K562 (cell line): ENCODE measurements around the gene GRK3. TPM values are rescaled to one million over a fixed set of nuclear protein-coding genes. Genes with fewer than 3 reads are reported as not detected.

ENCODE experiments used
- ATAC-seq: fragments of 200-7000 bp; cut with Tn5 transposase; 3 replicates; pipeline ENCODE4 v1.9.1; 2020; ENCODE audit warnings: moderate library complexity
- BruUV-seq: library from RNA; stranded (reverse); fragments of 400-500 nt; replicated peaks from 2 replicates; lab custom pipeline; 2021; lab: Mats Ljungman, UMichigan
- CTCF ChIA-PET: fragments of 300-600 bp; formaldehyde crosslinking; extraction: SDS; loops from one replicate; lab custom pipeline; 2021; ENCODE audit warnings: low intra/inter-chr PET ratio; lab: Yijun Ruan, JAX
- POLR2A ChIA-PET: fragments of 300-600, 350-650 bp; sonication (Branson Sonifier 250); formaldehyde crosslinking; extraction: SDS; loops from one replicate; lab custom pipeline; 2021; ENCODE audit warnings: antibody characterized with exemption, inconsistent platforms; lab: Yijun Ruan, JAX
- DNase-seq, 4 experiments: peaks; one replicate each; pipeline versions ENCODE4 v3.0.0 to v3.0.0-alpha.2; 2011 to 2018; ENCODE audit warnings: low spot score in 3 of 4, mixed read lengths in 3 of 4; ENCODE audit errors: extremely low read depth in 1 of 4
- FAIRE-seq: peaks from 2 replicates; lab custom pipeline; 2011; peaks lifted over from hg19 to GRCh38; lab: Jason Lieb, UNC
- H2AFZ ChIP-seq: 2 replicates; pipeline ENCODE4 v1.6.0; 2011; ENCODE audit warnings: low read depth, low read length, control low read depth, inconsistent platforms
- H3K27ac ChIP-seq: fragments of 200-600 bp; 3 replicates; pipeline ENCODE4 v1.8.0; 2011; ENCODE audit warnings: low read depth, mild to moderate bottlenecking, control low read depth, inconsistent platforms, low read length, moderate library complexity, mixed read lengths; ENCODE audit errors: extremely low read depth
- H3K27me3 ChIP-seq, 2 experiments: fragments of 300-600 bp in 1 of 2; 2 replicates in 1 of 2; 3 replicates in 1 of 2; pipeline versions ENCODE4 v1.6.0 to v1.8.0; 2011; ENCODE audit warnings: inconsistent platforms in 2 of 2, low read length in 2 of 2, mild to moderate bottlenecking in 1 of 2, mixed read lengths in 1 of 2, moderate library complexity in 1 of 2; ENCODE audit not compliant: control insufficient read depth in 2 of 2, insufficient read depth in 2 of 2
- H3K36me3 ChIP-seq: fragments of 300-600 bp; 3 replicates; pipeline ENCODE4 v1.8.0; 2011; ENCODE audit warnings: mild to moderate bottlenecking, low read length, inconsistent platforms; ENCODE audit not compliant: control insufficient read depth, insufficient read depth
- H3K4me1 ChIP-seq, 2 experiments: fragments of 200-600 bp in 1 of 2; replicated peaks in 1 of 2; 2 replicates in 1 of 2; 3 replicates in 1 of 2; pipeline versions ENCODE4 v1.5.1 to v1.8.0; 2011; ENCODE audit warnings: inconsistent platforms in 2 of 2, low read length in 2 of 2, mild to moderate bottlenecking in 1 of 2, mixed read lengths in 1 of 2, moderate library complexity in 1 of 2; ENCODE audit not compliant: control insufficient read depth in 2 of 2, insufficient read depth in 2 of 2
- H3K4me2 ChIP-seq: 2 replicates; pipeline ENCODE4 v1.6.1; 2011; ENCODE audit warnings: low read length, control low read depth, inconsistent platforms, mixed read lengths; ENCODE audit not compliant: insufficient read depth
- H3K4me3 ChIP-seq: fragments of 200-600 bp; sonication (generic), shearing (Covaris generic); 2 replicates; pipeline ENCODE4 v1.5.1; 2016; ENCODE audit warnings: control low read depth, inconsistent platforms
- H3K79me2 ChIP-seq: fragments of 200-600 bp; 3 replicates; pipeline ENCODE4 v1.8.0; 2011; ENCODE audit warnings: low read length, inconsistent platforms; ENCODE audit not compliant: control insufficient read depth, insufficient read depth
- H3K9ac ChIP-seq, 2 experiments: 2 replicates each; pipeline versions ENCODE4 v1.6.0 to v1.6.1; 2011; ENCODE audit warnings: low read depth in 2 of 2, low read length in 2 of 2, control low read depth in 1 of 2, inconsistent platforms in 1 of 2, mild to moderate bottlenecking in 1 of 2, mixed read lengths in 1 of 2; ENCODE audit not compliant: insufficient read depth in 1 of 2
- H3K9me1 ChIP-seq: one replicate; pipeline ENCODE4 v1.6.0; 2011; ENCODE audit warnings: inconsistent platforms, mild to moderate bottlenecking, low read length, moderate library complexity; ENCODE audit not compliant: control insufficient read depth, insufficient read depth
- H3K9me3 ChIP-seq: replicated peaks from 2 replicates; pipeline ENCODE4 v1.5.1; 2011; ENCODE audit warnings: low read depth, low read length, inconsistent platforms; ENCODE audit not compliant: control insufficient read depth, insufficient read depth
- H4K20me1 ChIP-seq: replicated peaks from 2 replicates; pipeline ENCODE4 v1.6.1; 2011; ENCODE audit warnings: low read length, inconsistent platforms, mixed read lengths; ENCODE audit not compliant: control insufficient read depth, insufficient read depth
- ARID3B ChIP-seq: fragments of 250-450 bp; sonication (Bioruptor Pico); IDR thresholded peaks from 2 replicates; pipeline ENCODE4 v1.4.0; 2020; ENCODE audit warnings: borderline replicate concordance
- CAMTA2 ChIP-seq: fragments of 250-450 bp; sonication (Bioruptor Pico); conservative IDR thresholded peaks from 2 replicates; pipeline ENCODE4 v1.5.1; 2022
- CEBPG ChIP-seq, 3 experiments: fragments of 200-800 bp in 1 of 3; sonication (Bioruptor generic) in 1 of 3; sonication (generic) in 1 of 3; formaldehyde crosslinking in 1 of 3; IDR thresholded peaks in 2 of 3; conservative IDR thresholded peaks in 1 of 3; 2 replicates each; pipeline versions ENCODE4 v1.6.1 to v1.8.0; 2016 to 2022; ENCODE audit warnings: missing compliant biosample characterization in 2 of 3, missing genetic modification characterization in 2 of 3, mild to moderate bottlenecking in 1 of 3, missing genetic modification reagents in 1 of 3
- CHCHD3 ChIP-seq: fragments of 250-450 bp; sonication (Bioruptor Pico); IDR thresholded peaks from 2 replicates; pipeline ENCODE4 v2.1.2; 2022; ENCODE audit warnings: mild to moderate bottlenecking
- EGR1 ChIP-seq: fragments of 450-650 bp; conservative IDR thresholded peaks from 2 replicates; pipeline ENCODE4 v1.6.1; 2017; ENCODE audit warnings: mild to moderate bottlenecking
- EP400 ChIP-seq: fragments of 450-650 bp; IDR thresholded peaks from 2 replicates; pipeline ENCODE4 v1.6.1; 2017; ENCODE audit warnings: antibody characterized with exemption, mild to moderate bottlenecking, moderate library complexity
- HNRNPL ChIP-seq: fragments of 200-400 bp; formaldehyde crosslinking; IDR thresholded peaks from 2 replicates; pipeline ENCODE4 v1.6.1; 2017; ENCODE audit warnings: low read depth, mild to moderate bottlenecking, low read length
- HNRNPUL1 ChIP-seq: fragments of 200-400 bp; formaldehyde crosslinking; IDR thresholded peaks from 2 replicates; pipeline ENCODE4 v1.6.1; 2017; ENCODE audit warnings: low read length
- ILF3 ChIP-seq: fragments of 450-650 bp; IDR thresholded peaks from 2 replicates; pipeline ENCODE4 v1.6.1; 2018; ENCODE audit warnings: antibody characterized with exemption, mild to moderate bottlenecking, moderate library complexity, borderline replicate concordance
- KDM1A ChIP-seq, 2 experiments: fragments of 450-650 bp; IDR thresholded peaks; 2 replicates each; pipeline ENCODE4 v1.6.1; 2016; ENCODE audit warnings: mild to moderate bottlenecking in 2 of 2
- LEF1 ChIP-seq: fragments of 450-650 bp; IDR thresholded peaks from 2 replicates; pipeline ENCODE4 v1.6.1; 2016; ENCODE audit warnings: mild to moderate bottlenecking
- NCOA1 ChIP-seq: fragments of 450-650 bp; IDR thresholded peaks from 2 replicates; pipeline ENCODE4 v1.6.1; 2016; ENCODE audit warnings: low read depth
- NCOA6 ChIP-seq: fragments of 450-650 bp; IDR thresholded peaks from 2 replicates; pipeline ENCODE4 v1.6.1; 2017; ENCODE audit warnings: mild to moderate bottlenecking
- PTBP1 ChIP-seq: fragments of 200-400 bp; formaldehyde crosslinking; IDR thresholded peaks from 2 replicates; pipeline ENCODE4 v1.6.1; 2017; ENCODE audit warnings: low read depth, low read length
- RHOXF2B ChIP-seq: fragments of 250-450 bp; sonication (Bioruptor Pico); conservative IDR thresholded peaks from 2 replicates; pipeline ENCODE4 v1.5.1; 2021
- SMARCE1 ChIP-seq: fragments of 450-650 bp; IDR thresholded peaks from 2 replicates; pipeline ENCODE4 v1.7.1; 2016; ENCODE audit warnings: mild to moderate bottlenecking
- ZFP30 ChIP-seq: fragments of 250-450 bp; sonication (Bioruptor Pico); IDR thresholded peaks from 2 replicates; pipeline ENCODE4 v1.8.0; 2022; ENCODE audit warnings: moderate library complexity, mild to moderate bottlenecking, inconsistent platforms, borderline replicate concordance
- ZSCAN29 ChIP-seq: fragments of 450-650 bp; IDR thresholded peaks from 2 replicates; pipeline ENCODE4 v1.6.1; 2017
- WGBS: fragments of 100-300 bp; shearing (Covaris generic); methylation state at CpG from one replicate; pipeline ENCODE4 v1.1.6; 2016; ENCODE audit warnings: low coverage, mixed read lengths; ENCODE audit not compliant: insufficient coverage; ENCODE audit errors: missing lambda C conversion rate; 5-methylcytosine and 5-hydroxymethylcytosine counted together
- in situ Hi-C: fragments of 300-500 bp; cut with MboI; formaldehyde crosslinking; loops from 4 replicates; pipeline ENCODE4 v1.15.0; 2018; ENCODE audit warnings: inconsistent platforms, mixed read lengths
- intact Hi-C: fragments of 100-400 bp; cut with micrococcal nuclease; formaldehyde crosslinking; loops from 2 replicates; pipeline ENCODE4 v1.14.2; 2022
- polyA plus RNA-seq, 8 experiments: library from polyadenylated mRNA; depleted of rRNA in 4 of 8; stranded (reverse) in 5 of 8; unstranded in 3 of 8; fragments of >200 nt; fragmentation: Nextera tagmentation in 2 of 8; fragmentation: Illumina TruSeq in 1 of 8; extraction: Ambion mirVana in 2 of 8; extraction: Trizol in 1 of 8; gene quantifications; 2 replicates each; pipeline versions ENCODE4 v1.2.1 to v1.2.3, GENCODE V29; 2011 to 2014; ENCODE audit warnings: inconsistent platforms in 1 of 8, missing spikeins in 1 of 8
- total RNA-seq, 7 experiments: library from RNA; depleted of rRNA in 6 of 7; stranded (reverse); fragments of >200 nt in 6 of 7; fragmentation: Illumina TruSeq in 2 of 7; extraction: Trizol in 2 of 7; gene quantifications; 2 replicates each; pipeline versions ENCODE4 v1.2.1 to v1.2.3, GENCODE V29; 2011 to 2021; ENCODE audit warnings: low replicate concordance in 1 of 7
- TF ChIP-seq, protein P1 (sequence below): sonication (generic); formaldehyde crosslinking; IDR thresholded peaks from 2 replicates; pipeline ENCODE4 v1.4.0; 2020; ENCODE audit warnings: mild to moderate bottlenecking, missing genetic modification reagents
- TF ChIP-seq, protein P2 (sequence below): sonication (generic); formaldehyde crosslinking; IDR thresholded peaks from 2 replicates; pipeline ENCODE4 v1.8.0; 2022; ENCODE audit warnings: missing genetic modification reagents, mild to moderate bottlenecking, borderline replicate concordance

The GRK3 gene
- total and polyA plus RNA-seq, 9 of the 15 experiments (the other 6 are each of a cell fraction or from before 2014, with no cell fraction given), result 1.4 to 7.6 (median 3.6) TPM

DNA sequence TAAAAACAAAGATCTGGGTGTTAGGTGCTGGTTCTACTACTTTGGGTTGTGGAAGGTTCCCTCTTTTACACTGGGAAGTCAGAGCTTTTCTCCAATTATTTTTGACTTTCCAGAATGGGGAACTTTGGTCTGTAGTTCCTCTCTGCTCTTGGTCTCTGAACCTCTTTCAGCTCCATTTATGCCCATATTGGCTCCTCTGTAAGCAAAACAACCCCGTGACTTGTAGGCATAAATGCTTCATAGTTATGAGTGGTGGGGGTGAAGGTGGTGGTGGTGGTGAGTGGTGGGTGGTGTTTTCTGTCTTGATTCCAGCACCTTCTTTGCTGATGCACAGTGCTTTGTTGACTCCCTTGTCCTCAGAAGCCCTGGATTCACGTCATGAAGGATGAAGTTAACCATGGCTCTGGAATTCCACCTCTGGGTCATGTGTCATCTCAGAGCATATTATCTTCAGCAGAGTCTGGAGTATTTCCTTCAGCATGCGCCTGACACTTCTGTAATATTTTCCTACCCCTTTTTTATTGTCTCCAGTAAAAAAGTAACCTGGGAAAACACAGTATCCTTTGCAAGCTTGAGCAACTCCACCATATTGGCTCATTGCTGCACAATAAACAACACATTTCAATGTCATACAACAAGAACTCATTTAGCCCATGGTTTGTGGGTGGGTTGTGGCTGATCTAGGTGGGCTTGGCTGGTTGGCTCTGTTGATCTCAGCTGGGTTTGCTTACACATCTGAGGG, 24.1 kb upstream of the GRK3 start:
- H3K9ac ChIP-seq, result no peak overlapping the region
- FAIRE-seq, result no peak
- no peaks in the 10 kb centered on the region for H3K36me3 ChIP-seq
- no peak for ATAC-seq
- no peak overlapping the region for H3K27ac ChIP-seq
- TF ChIP-seq SMARCE1 (no peak), ILF3 (no peak), EP400 (no peak), CHCHD3 (CRISPR knock-in tag) (no peak), PTBP1 (no peak), KDM1A (IDR thresholded peaks at IDR 0.05) (no peak), NCOA6 (no peak), NCOA1 (no peak), EGR1 (no peak), CEBPG (CRISPR knock-in tag; IDR thresholded peaks at IDR 0.05) (no peak), CEBPG (tag; conservative IDR thresholded peaks at IDR 0.05 in 1 of 2, IDR thresholded peaks at IDR 0.05 in 1 of 2) (no peak), ARID3B (CRISPR knock-in tag) (no peak), CAMTA2 (CRISPR knock-in tag) (no peak), HNRNPUL1 (no peak), LEF1 (no peak), RHOXF2B (CRISPR knock-in tag) (no peak), ZFP30 (CRISPR knock-in tag) (no peak), HNRNPL (no peak), ZSCAN29 (no peak)
- TF ChIP-seq, protein P1, sequence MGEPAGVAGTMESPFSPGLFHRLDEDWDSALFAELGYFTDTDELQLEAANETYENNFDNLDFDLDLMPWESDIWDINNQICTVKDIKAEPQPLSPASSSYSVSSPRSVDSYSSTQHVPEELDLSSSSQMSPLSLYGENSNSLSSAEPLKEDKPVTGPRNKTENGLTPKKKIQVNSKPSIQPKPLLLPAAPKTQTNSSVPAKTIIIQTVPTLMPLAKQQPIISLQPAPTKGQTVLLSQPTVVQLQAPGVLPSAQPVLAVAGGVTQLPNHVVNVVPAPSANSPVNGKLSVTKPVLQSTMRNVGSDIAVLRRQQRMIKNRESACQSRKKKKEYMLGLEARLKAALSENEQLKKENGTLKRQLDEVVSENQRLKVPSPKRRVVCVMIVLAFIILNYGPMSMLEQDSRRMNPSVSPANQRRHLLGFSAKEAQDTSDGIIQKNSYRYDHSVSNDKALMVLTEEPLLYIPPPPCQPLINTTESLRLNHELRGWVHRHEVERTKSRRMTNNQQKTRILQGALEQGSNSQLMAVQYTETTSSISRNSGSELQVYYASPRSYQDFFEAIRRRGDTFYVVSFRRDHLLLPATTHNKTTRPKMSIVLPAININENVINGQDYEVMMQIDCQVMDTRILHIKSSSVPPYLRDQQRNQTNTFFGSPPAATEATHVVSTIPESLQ, result no peak
- TF ChIP-seq, protein P2, sequence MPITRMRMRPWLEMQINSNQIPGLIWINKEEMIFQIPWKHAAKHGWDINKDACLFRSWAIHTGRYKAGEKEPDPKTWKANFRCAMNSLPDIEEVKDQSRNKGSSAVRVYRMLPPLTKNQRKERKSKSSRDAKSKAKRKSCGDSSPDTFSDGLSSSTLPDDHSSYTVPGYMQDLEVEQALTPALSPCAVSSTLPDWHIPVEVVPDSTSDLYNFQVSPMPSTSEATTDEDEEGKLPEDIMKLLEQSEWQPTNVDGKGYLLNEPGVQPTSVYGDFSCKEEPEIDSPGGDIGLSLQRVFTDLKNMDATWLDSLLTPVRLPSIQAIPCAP, result no peak
- no TSS peak for BruUV-seq
- H3K4me3 ChIP-seq, result no peak overlapping the region
- no peaks in the 10 kb centered on the region for H3K9me1 ChIP-seq
- peaks cover 0 to 1% of the 10 kb centered on the region in 2 experiments; a peak in 2 of 5 replicates for H3K4me1 ChIP-seq
- POLR2A ChIA-PET, result no interaction called here
- in situ Hi-C loops, result no loop called here
- H2AFZ ChIP-seq, result no peak overlapping the region
- 0% methylated on average over 3 of the region's 3 CpGs for WGBS
- intact Hi-C loops, result loop anchor here (10.0 kb wide), 1 partner anchor 234 kb away; no protein-coding TSS in a partner anchor
- no peaks in the 10 kb centered on the region; the same call in 1 of the 2 replicates for H4K20me1 ChIP-seq
- DNase-seq, result no peak
- H3K4me2 ChIP-seq, result no peak overlapping the region
- CTCF ChIA-PET, result no interaction called here
- H3K9me3 ChIP-seq, result no peaks in the 10 kb centered on the region
- H3K79me2 ChIP-seq, result no peaks in the 10 kb centered on the region
- H3K27me3 ChIP-seq, result peaks cover 0 to 4% of the 10 kb centered on the region in 2 experiments; a peak in 3 of 5 replicates
